ENCODE measurements around the gene TAF1A.

DNA sequence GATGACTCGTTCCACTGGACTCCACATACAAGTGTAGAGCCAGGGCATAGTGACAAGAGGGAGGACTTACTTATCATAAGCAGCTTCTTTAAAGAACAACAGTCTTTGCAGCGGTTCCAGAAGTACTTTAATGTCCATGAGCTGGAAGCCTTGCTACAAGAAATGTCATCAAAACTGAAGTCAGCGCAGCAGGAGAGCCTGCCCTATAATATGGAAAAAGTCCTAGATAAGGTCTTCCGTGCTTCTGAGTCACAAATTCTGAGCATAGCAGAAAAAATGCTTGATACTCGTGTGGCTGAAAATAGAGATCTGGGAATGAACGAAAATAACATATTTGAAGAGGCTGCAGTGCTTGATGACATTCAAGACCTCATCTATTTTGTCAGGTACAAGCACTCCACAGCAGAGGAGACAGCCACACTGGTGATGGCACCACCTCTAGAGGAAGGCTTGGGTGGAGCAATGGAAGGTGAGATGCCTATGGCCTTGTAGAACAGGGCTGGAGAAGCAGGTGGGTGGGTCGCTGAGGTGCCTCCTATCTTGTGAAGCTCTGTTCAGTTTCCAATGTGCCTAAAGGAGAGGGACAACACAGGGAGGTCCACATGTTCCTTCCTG, 40.3 kb upstream of the TAF1A start:
- no peak for TF ChIP-seq CTCF (conservative IDR thresholded peaks at IDR 0.05 in 1 of 2, IDR thresholded peaks at IDR 0.05 in 1 of 2; ENCODE audit: low read depth in 1 of 2, low read length in 2 of 2)
- no peak for TF ChIP-seq EZH2 (IDR thresholded peaks at IDR 0.05; ENCODE audit: low read length, missing control alignments)
